ENCODE results near the gene TELO2.
"Not testable (repeated sequence)": the region's sequence is repeated elsewhere in the genome, so short reads cannot be mapped to it uniquely, and the experiment has no call there.

TELO2 gene

GRCh38 chr16:1475552-1476114, 17.5 kb upstream of the TELO2 start:
- no peaks in the 10 kb centered on the region for H3K4me1 ChIP-seq (ENCODE audit: control insufficient read depth, insufficient read depth, low read length)
- no peaks in the 10 kb centered on the region for H3K9me3 ChIP-seq (ENCODE audit: control insufficient read depth, low read length)
- 76 to 78% methylated on average over 15 of the region's 15 CpGs for WGBS, 2 experiments
- no peak overlapping the region for H3K27ac ChIP-seq (ENCODE audit: insufficient read depth, low read depth, low read length, poor library complexity, severe bottlenecking)
- no peaks in the 10 kb centered on the region for H3K36me3 ChIP-seq (ENCODE audit: control insufficient read depth, insufficient read depth, low read length)
- H3K27me3 ChIP-seq (ENCODE audit: control insufficient read depth, insufficient read depth, low read length, poor library complexity, severe bottlenecking) = no peaks in the 10 kb centered on the region
- peak overlapping the region; percentile 64 for H3K4me3 ChIP-seq (ENCODE audit: insufficient read depth, low read depth, low read length)

DNA sequence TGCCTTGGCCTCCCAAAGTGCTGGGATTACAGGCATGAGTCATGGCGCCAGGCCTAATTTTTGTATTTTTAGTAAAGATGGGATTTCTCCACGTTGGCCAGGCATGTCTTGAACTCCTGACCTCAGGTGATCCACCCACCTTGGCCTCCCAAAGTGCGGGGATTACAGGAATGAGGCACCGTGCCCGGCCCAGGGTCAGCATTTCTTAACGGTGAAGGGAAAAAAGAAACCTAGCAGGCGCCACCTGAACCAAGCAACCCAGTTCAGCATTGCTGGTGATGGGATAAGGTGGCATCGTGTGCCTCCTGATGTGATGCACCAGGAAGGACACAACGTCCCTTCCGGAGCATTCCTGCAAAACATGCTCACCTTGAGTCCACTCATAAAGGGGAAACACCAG, 16.1 kb upstream of the TELO2 start:
- Histone ChIP-seq H3K27ac (ENCODE audit: insufficient read depth, low read depth, low read length, poor library complexity, severe bottlenecking) (no peak overlapping the region), H3K9me3 (ENCODE audit: control insufficient read depth, low read length) (no peaks in the 10 kb centered on the region), H3K27me3 (ENCODE audit: control insufficient read depth, insufficient read depth, low read length, poor library complexity, severe bottlenecking) (peaks cover 4% of the 10 kb centered on the region), H3K4me1 (ENCODE audit: control insufficient read depth, insufficient read depth, low read length) (no peaks in the 10 kb centered on the region), H3K4me3 (ENCODE audit: insufficient read depth, low read depth, low read length) (no peak overlapping the region), H3K36me3 (ENCODE audit: control insufficient read depth, insufficient read depth, low read length) (no peaks in the 10 kb centered on the region)
- WGBS, 2 experiments = 91 to 94% methylated on average over 10 of the region's 10 CpGs

DNA sequence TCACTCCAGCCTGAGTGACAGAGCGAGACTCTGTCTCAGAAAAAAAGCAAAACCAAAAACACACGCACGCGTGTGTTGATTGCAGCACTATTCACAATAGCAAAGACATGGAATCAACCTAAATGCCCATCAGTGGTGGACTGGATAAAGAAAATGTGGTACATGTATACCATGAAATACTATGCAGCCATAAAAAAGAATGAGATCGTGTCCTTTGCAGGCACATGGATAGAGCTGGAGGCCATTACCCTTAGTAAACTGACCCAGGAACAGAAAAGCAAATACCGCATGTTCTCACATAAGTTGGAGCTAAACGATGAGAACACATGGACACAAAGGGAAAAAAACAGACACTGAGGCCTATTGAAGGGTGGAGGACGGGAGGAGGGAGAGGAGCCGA, 14.2 kb upstream of the TELO2 start:
- not testable (repeated sequence) for H3K27ac ChIP-seq (ENCODE audit: insufficient read depth, low read depth, low read length, poor library complexity, severe bottlenecking); H3K4me3 ChIP-seq (ENCODE audit: insufficient read depth, low read depth, low read length); H3K9me3 ChIP-seq (ENCODE audit: control insufficient read depth, low read length); H3K36me3 ChIP-seq (ENCODE audit: control insufficient read depth, insufficient read depth, low read length); H3K4me1 ChIP-seq (ENCODE audit: control insufficient read depth, insufficient read depth, low read length)
- WGBS, 2 experiments = 94 to 95% methylated on average over 9 of the region's 9 CpGs
- peaks cover 14% of the 10 kb centered on the region for H3K27me3 ChIP-seq (ENCODE audit: control insufficient read depth, insufficient read depth, low read length, poor library complexity, severe bottlenecking)

DNA sequence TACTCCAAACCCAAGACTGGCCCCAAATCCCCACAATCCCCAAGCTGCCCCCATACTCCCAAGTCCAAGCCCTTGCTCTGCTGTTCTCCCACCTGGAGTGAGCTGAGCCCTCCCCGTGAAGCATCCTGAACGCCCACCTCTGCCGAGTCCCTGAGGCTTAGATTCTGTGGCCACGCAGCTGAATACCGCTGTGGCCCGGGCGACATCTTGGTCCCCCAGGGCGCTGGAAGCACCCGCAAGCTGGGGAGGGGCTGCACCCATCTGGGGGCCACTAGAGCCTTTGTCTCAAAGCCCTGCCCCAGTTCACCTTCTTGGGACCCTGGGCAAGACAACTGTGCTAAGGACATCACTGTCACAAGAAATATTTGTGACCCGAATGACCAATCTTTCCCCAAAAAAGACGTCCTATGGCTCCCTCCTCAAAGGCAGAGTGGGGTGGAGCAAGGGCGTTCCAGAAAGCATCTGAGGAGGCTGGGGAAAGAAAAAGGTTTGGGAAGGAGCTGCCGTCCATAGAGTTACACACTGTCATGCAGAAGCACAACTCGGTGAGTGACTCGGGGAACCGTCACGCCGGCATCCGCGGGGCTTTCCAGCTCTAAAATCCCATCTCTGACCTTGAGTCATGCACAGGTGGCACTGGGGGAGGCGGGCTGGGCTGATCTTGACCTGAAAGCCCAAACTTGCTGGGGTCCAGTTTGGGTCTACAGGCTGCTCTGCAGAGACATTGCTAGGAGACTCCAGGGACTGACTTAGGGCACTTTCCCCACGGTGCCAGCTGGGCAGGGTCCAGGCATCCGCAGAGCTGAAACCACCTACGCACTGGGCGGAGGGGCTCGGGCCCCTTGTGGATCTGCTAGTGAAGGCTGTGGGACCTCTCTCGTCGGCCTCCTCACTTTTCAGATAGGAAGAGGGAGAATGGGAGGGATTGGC, 11.0 kb upstream of the TELO2 start:
- Histone ChIP-seq H3K4me1 (ENCODE audit: control insufficient read depth, insufficient read depth, low read length) (no peaks in the 10 kb centered on the region), H3K27ac (ENCODE audit: insufficient read depth, low read depth, low read length, poor library complexity, severe bottlenecking) (no peak overlapping the region), H3K27me3 (ENCODE audit: control insufficient read depth, insufficient read depth, low read length, poor library complexity, severe bottlenecking) (peaks cover 14% of the 10 kb centered on the region), H3K9me3 (ENCODE audit: control insufficient read depth, low read length) (no peaks in the 10 kb centered on the region), H3K4me3 (ENCODE audit: insufficient read depth, low read depth, low read length) (no peak overlapping the region), H3K36me3 (ENCODE audit: control insufficient read depth, insufficient read depth, low read length) (no peaks in the 10 kb centered on the region)
- WGBS, 2 experiments = 86 to 88% methylated on average over 28 of the region's 28 CpGs

DNA sequence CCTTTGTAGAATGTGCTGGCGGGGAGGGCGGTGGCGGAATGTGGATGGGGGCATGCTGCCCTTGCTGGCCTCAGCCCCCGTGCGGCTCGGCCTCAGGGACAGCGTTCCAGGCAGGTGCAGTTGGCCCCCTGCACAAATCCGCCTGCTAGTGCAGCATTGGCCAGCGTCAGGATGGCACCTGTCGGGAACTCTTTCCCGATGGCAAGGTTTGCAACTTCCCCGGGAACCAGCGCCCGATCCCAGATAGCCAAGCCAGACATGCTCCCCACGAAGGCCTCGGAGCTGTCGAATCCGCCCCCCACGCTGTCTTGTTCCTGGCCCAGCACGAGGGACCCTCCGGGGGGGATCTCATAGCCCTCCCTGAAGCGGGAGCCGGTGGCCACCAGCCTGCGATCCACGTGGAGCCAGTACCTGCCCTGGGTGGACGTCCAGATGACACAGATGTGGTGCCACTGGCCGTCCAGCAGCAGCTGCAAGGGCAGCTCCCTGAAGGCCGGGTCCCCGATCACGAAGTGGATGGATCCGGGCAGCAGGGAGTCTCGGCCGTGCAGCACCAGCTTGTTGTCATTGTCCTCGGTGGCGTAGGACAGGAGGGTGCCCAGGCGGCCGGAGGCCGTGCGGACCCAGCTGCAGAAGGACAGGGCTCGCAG, 7.2 kb upstream of the TELO2 start:
- no peaks in the 10 kb centered on the region for H3K4me1 ChIP-seq (ENCODE audit: control insufficient read depth, insufficient read depth, low read length)
- H3K36me3 ChIP-seq (ENCODE audit: control insufficient read depth, insufficient read depth, low read length) = no peaks in the 10 kb centered on the region
- H3K9me3 ChIP-seq (ENCODE audit: control insufficient read depth, low read length) = no peaks in the 10 kb centered on the region
- H3K27ac ChIP-seq (ENCODE audit: insufficient read depth, low read depth, low read length, poor library complexity, severe bottlenecking) = no peak overlapping the region
- H3K27me3 ChIP-seq (ENCODE audit: control insufficient read depth, insufficient read depth, low read length, poor library complexity, severe bottlenecking) = peaks cover 14% of the 10 kb centered on the region
- H3K4me3 ChIP-seq (ENCODE audit: insufficient read depth, low read depth, low read length) = no peak overlapping the region
- WGBS, 2 experiments = 92% methylated on average over 40 of the region's 40 CpGs

GRCh38 chr16:1486551-1487390, 6.4 kb upstream of the TELO2 start:
- Histone ChIP-seq H3K27ac (ENCODE audit: insufficient read depth, low read depth, low read length, poor library complexity, severe bottlenecking) (no peak overlapping the region), H3K27me3 (ENCODE audit: control insufficient read depth, insufficient read depth, low read length, poor library complexity, severe bottlenecking) (peaks cover 13% of the 10 kb centered on the region), H3K9me3 (ENCODE audit: control insufficient read depth, low read length) (no peaks in the 10 kb centered on the region), H3K4me3 (ENCODE audit: insufficient read depth, low read depth, low read length) (no peak overlapping the region), H3K4me1 (ENCODE audit: control insufficient read depth, insufficient read depth, low read length) (no peaks in the 10 kb centered on the region), H3K36me3 (ENCODE audit: control insufficient read depth, insufficient read depth, low read length) (no peaks in the 10 kb centered on the region)
- 88 to 90% methylated on average over 33 of the region's 33 CpGs for WGBS, 2 experiments

DNA sequence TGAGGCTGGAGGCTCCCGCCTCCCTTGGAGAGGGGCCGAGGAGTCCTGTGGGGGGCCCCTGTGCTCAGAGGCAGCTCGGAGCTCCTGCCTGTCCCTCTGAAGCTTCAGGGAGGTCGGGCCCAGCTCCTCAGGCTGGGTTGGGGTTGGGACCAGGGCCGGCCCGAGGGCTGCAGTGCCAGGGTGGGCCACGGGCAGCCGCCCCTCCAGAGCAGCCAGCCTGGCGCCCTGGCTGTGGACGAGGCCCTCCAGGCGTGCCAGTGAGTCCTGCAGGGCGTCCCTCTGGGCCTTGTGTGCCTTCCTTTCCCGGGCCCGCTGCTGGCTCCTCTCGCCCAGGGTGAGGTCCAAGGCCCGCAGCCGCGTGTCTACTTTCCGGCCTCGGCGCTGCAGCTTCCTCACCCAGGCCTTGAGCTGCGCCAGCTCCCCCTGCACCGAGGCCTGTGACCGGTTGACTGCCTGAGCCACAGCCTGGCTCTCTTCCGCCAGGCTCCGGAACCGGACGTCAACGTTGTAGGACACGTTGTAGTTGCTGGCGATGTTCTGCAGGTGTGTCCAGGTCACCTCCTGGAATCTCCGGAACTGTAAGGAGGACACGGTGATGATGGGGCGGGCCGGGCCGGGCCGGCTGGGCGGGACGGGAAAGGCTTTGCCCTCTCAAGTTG, 5.6 kb upstream of the TELO2 start:
- H3K36me3 ChIP-seq (ENCODE audit: control insufficient read depth, insufficient read depth, low read length) = no peaks in the 10 kb centered on the region
- 93 to 94% methylated on average over 39 of the region's 39 CpGs for WGBS, 2 experiments
- H3K27ac ChIP-seq (ENCODE audit: insufficient read depth, low read depth, low read length, poor library complexity, severe bottlenecking) = no peak overlapping the region
- no peak overlapping the region for H3K4me3 ChIP-seq (ENCODE audit: insufficient read depth, low read depth, low read length)
- no peaks in the 10 kb centered on the region for H3K9me3 ChIP-seq (ENCODE audit: control insufficient read depth, low read length)
- no peaks in the 10 kb centered on the region for H3K4me1 ChIP-seq (ENCODE audit: control insufficient read depth, insufficient read depth, low read length)
- H3K27me3 ChIP-seq (ENCODE audit: control insufficient read depth, insufficient read depth, low read length, poor library complexity, severe bottlenecking) = peaks cover 6% of the 10 kb centered on the region

DNA sequence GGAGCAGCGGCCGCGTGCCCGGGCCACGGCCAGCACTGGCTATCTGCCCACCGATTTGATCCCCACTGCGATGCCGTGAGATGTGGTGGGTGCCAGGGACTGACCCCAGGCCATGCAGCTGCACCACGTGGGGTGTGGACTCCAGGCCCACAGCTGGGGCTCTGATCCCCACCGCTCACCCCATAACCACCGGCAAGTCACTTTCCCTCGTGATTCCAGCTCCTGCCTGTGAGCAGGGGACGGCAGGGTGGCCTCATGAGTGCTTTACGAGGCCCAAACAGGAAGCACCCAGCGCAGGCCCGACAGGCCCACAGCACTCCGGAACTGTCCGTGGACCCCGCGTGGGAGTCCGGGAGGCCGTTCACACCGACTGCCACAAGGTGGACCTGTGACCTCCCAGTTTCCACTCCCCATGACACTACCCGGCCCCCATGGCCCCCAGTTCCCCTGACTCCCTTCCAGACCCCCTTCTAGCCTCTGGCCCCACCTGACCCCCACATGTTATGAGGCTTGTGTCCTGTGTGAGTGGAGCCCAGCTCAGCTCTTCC, 5.0 kb upstream of the TELO2 start:
- no peak overlapping the region for H3K27ac ChIP-seq (ENCODE audit: insufficient read depth, low read depth, low read length, poor library complexity, severe bottlenecking)
- H3K4me1 ChIP-seq (ENCODE audit: control insufficient read depth, insufficient read depth, low read length) = no peaks in the 10 kb centered on the region
- peaks cover 6% of the 10 kb centered on the region for H3K27me3 ChIP-seq (ENCODE audit: control insufficient read depth, insufficient read depth, low read length, poor library complexity, severe bottlenecking)
- H3K4me3 ChIP-seq (ENCODE audit: insufficient read depth, low read depth, low read length) = no peak overlapping the region
- no peaks in the 10 kb centered on the region for H3K36me3 ChIP-seq (ENCODE audit: control insufficient read depth, insufficient read depth, low read length)
- 92 to 93% methylated on average over 24 of the region's 24 CpGs for WGBS, 2 experiments
- no peaks in the 10 kb centered on the region for H3K9me3 ChIP-seq (ENCODE audit: control insufficient read depth, low read length)

DNA sequence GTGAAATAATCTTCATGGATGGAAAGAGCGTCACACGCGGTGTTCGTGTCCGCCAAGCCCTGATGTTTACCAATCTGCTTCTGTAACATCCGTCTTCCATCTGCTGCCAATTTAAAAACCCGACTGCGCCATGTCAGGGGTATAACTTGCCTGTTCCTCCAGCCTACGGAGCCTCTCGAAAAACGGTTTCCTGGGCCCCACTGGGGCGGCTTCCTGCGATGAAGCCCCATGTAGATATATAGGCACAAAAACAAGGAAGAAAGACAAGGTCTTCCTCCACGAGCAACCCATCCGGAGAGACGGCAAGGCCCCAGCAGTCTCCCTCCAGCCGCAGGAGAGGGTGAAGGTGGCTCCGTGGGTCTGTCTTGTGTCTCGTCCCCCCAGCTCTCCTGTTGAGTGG, 4.5 kb upstream of the TELO2 start, which contains the start of gene PTX4:
Gene PTX4 (minus strand): TSS at position 326 of the 400 bp plus-strand sequence. CDS start 35 bp downstream, at position 291.
- Histone ChIP-seq H3K4me1 (ENCODE audit: control insufficient read depth, insufficient read depth, low read length) (no peaks in the 10 kb centered on the region), H3K27ac (ENCODE audit: insufficient read depth, low read depth, low read length, poor library complexity, severe bottlenecking) (no peak within 1 kb of the TSS), H3K36me3 (ENCODE audit: control insufficient read depth, insufficient read depth, low read length) (no peaks in the 10 kb centered on the region), H3K27me3 (ENCODE audit: control insufficient read depth, insufficient read depth, low read length, poor library complexity, severe bottlenecking) (peaks cover 3% of the 10 kb centered on the region), H3K4me3 (ENCODE audit: insufficient read depth, low read depth, low read length) (no peak within 1 kb of the TSS), H3K9me3 (ENCODE audit: control insufficient read depth, low read length) (no peaks in the 10 kb centered on the region)
- WGBS, 2 experiments = 92% methylated on average over 19 of the region's 19 CpGs
